Heart left ventricle (tissue), 16 donors: ENCODE measurements around the gene LTB4R. TPM values are rescaled to one million over a fixed set of nuclear protein-coding genes. Genes with fewer than 3 reads are reported as not detected.

Source experiments
- ATAC-seq, 4 donors: fragments of 200-7000 bp; cut with Tn5 transposase; one replicate each; pipeline ENCODE4 v1.9.1; 2020 to 2022; ENCODE audit warnings: moderate library complexity in 4 of 4, mild to moderate bottlenecking in 3 of 4, moderate number of reproducible peaks in 1 of 4
- DNase-seq, 5 donors: peaks; one replicate each; pipeline ENCODE4 v3.0.0-alpha.2; 2020
- H3K27ac ChIP-seq, 12 donors: fragments of 200-600 bp; sonication (generic) in 4 of 12; one replicate each; pipeline versions ENCODE4 v1.5.0 to v1.8.0; 2016 to 2022; ENCODE audit warnings: mild to moderate bottlenecking in 2 of 12
- H3K27me3 ChIP-seq, 9 donors: fragments of 200-600 bp; sonication (generic) in 2 of 9; one replicate each; pipeline versions ENCODE4 v1.5.1 to v1.8.0; 2016 to 2022; ENCODE audit warnings: mild to moderate bottlenecking in 3 of 9
- H3K36me3 ChIP-seq, 9 donors: fragments of 200-600 bp; sonication (generic) in 2 of 9; one replicate each; pipeline versions ENCODE4 v1.5.0 to v1.8.0; 2018 to 2022; ENCODE audit warnings: mild to moderate bottlenecking in 2 of 9
- H3K4me1 ChIP-seq, 12 donors: fragments of 200-600 bp; sonication (generic) in 4 of 12; one replicate each; pipeline versions ENCODE4 v1.5.0 to v1.8.0; 2016 to 2022; ENCODE audit warnings: mild to moderate bottlenecking in 3 of 12
- H3K4me3 ChIP-seq, 12 donors: fragments of 200-600 bp; sonication (generic) in 4 of 12; one replicate each; pipeline versions ENCODE4 v1.5.0 to v1.8.0; 2017 to 2022; ENCODE audit warnings: mild to moderate bottlenecking in 9 of 12, moderate library complexity in 4 of 12
- H3K9me3 ChIP-seq, 12 donors: fragments of 200-600 bp; sonication (generic) in 4 of 12; one replicate each; pipeline versions ENCODE4 v1.5.0 to v1.8.0; 2016 to 2022; ENCODE audit warnings: mild to moderate bottlenecking in 1 of 12
- CTCF ChIP-seq, 12 donors: fragments of 200-600 bp; sonication (generic) in 4 of 12; IDR thresholded peaks; one replicate each; pipeline versions ENCODE4 v1.5.0 to v1.8.0; 2018 to 2022; ENCODE audit warnings: antibody characterized with exemption in 12 of 12, mild to moderate bottlenecking in 5 of 12
- POLR2A ChIP-seq, 2 donors: fragments of 450-650 bp; IDR thresholded peaks; one replicate each; pipeline ENCODE4 v1.6.1; 2017; ENCODE audit warnings: antibody characterized with exemption in 2 of 2, mild to moderate bottlenecking in 2 of 2, moderate library complexity in 2 of 2
- WGBS, 4 donors: extraction: QIAGEN DNeasy Blood & Tissue Kit in 2 of 4; methylation state at CpG; one replicate each; pipeline versions ENCODE4 v1.1.5 to v1.1.7; 2013 to 2018; 5-methylcytosine and 5-hydroxymethylcytosine counted together
- intact Hi-C, 10 donors: fragments of 100-400 bp; cut with DNase I; formaldehyde crosslinking; loops; one replicate each; pipeline versions ENCODE4 v1.11.1 to v1.14.2; 2022
- polyA plus RNA-seq, 2 donors: library from polyadenylated mRNA; stranded (reverse); fragments of 200-250 nt; gene quantifications; one replicate each; pipeline ENCODE4 v1.2.3, GENCODE V29; 2013
- total RNA-seq, 9 donors: library from RNA; depleted of rRNA in 2 of 9; stranded (reverse); fragments of >200 nt in 2 of 9; fragmentation: NEBNext Ultra II Directional in 3 of 9; extraction: Animal tissue kit (Norgen Biotek cat#: 25700) in 3 of 9; gene quantifications; one replicate each; pipeline versions ENCODE4 v1.1.0 to v1.2.4, GENCODE V29; 2016 to 2023
- donor health status: ischemic (EF 13 %, LVEDD 7.1; RV severe dilation, severe dysfunction).
- donor health status: healthy with polysubstance abuse.
- donor health status: DM: no; HTN: yes; CAD: no.
- donor health status: DM: no; HTN: no; CAD: no.
- donor health status: ischemic (EF 25% LVEDD 6.9; RV normal size, moderate dysfunction).
- donor health status: ischemic (EF 25% LVEDD 5.7; RV mildly dilated, moderate dysfunction).
- donor health status: healthy.
- donor health status: DM: yes; HTN: yes; CAD: no.
- donor health status: ischemic (EF 35%, LVEDD 5.7; RV mildly dilated, moderate dysfunction).
- donor health status: nonischemic (EF 11% LVEDD 7.7; RV severe dilation, severe dysfunction).
- donor health status: DM: yes; HTN: yes; CAD: no.
- donor health status: PGD.
- donor health status: ischemic (EF 29% LVEDD 5.4; RV normal size, mild dysfunction).
- donor health status: nonischemic (EF 23%, LVEDD 6.1; RV moderate dilation, normal function).

Gene LTB4R
- total and polyA plus RNA-seq, 11 donors, result 0.92 to 8.8 (median 1.7) TPM

GRCh38 chr14:24283796-24284460 is 27.4 kb upstream of the LTB4R start:
- Histone ChIP-seq H3K27me3 (no peaks in the 10 kb centered on the region), H3K27ac (no peak overlapping the region), H3K4me1 (peaks cover 0 to 40% (median 8%) of the 10 kb centered on the region in 12 donors), H3K4me3 (no peak overlapping the region), H3K9me3 (no peaks in the 10 kb centered on the region), H3K36me3 (no peaks in the 10 kb centered on the region)
- intact Hi-C loops, result no loop called here
- ATAC-seq, result no peak
- DNase-seq, result no peak
- no peak for TF ChIP-seq CTCF (IDR thresholded peaks at IDR 0.05)
- no peak for TF ChIP-seq POLR2A (IDR thresholded peaks at IDR 0.05)
- WGBS, 4 donors, result 91 to 94% (median 92%) methylated on average over 5 of the region's 5 CpGs

GRCh38 chr14:24284501-24285035 is 26.7 kb upstream of the LTB4R start:
- ATAC-seq, result no peak
- Histone ChIP-seq H3K9me3 (no peaks in the 10 kb centered on the region), H3K4me3 (no peak overlapping the region), H3K36me3 (peaks cover 0 to 5% (median 2%) of the 10 kb centered on the region in 9 donors), H3K4me1 (peaks cover 0 to 34% (median 5%) of the 10 kb centered on the region in 12 donors), H3K27ac (no peak overlapping the region), H3K27me3 (no peaks in the 10 kb centered on the region)
- DNase-seq, result no peak
- TF ChIP-seq POLR2A (IDR thresholded peaks at IDR 0.05) (no peak), CTCF (IDR thresholded peaks at IDR 0.05) (no peak)
- WGBS, 4 donors, result 70 to 77% (median 72%) methylated on average over 11 of the region's 11 CpGs
- intact Hi-C loops, result no loop called here

- intact Hi-C loops, result no loop called here
- WGBS, 4 donors, result 81 to 89% (median 83%) methylated on average over 4 of the region's 4 CpGs
Observed at GRCh38 chr14:24285351-24285750, 26.0 kb upstream of the LTB4R start.

More at GRCh38 chr14:24285351-24285750, 26.0 kb upstream of the LTB4R start:
- H3K9me3 ChIP-seq, result no peaks in the 10 kb centered on the region
- DNase-seq (no peak), ATAC-seq (no peak)
- peaks cover 0 to 13% (median 10%) of the 10 kb centered on the region in 9 donors for H3K36me3 ChIP-seq
- H3K27me3 ChIP-seq, result no peaks in the 10 kb centered on the region
- TF ChIP-seq CTCF (IDR thresholded peaks at IDR 0.05), result no peak
- no peak for TF ChIP-seq POLR2A (IDR thresholded peaks at IDR 0.05)
- H3K4me1 ChIP-seq, result peaks cover 0 to 26% (median 2%) of the 10 kb centered on the region in 12 donors
- H3K4me3 ChIP-seq, result no peak overlapping the region
- no peak overlapping the region for H3K27ac ChIP-seq
